T-cell (primary cell): Measurements from ENCODE around the gene YJEFN3. TPM values are rescaled to one million over a fixed set of nuclear protein-coding genes. Genes with fewer than 3 reads are reported as not detected.

Experiments used
- ATAC-seq, 4 experiments: fragments of 200-7000 bp in 3 of 4; fragments of 150-1000 bp in 1 of 4; cut with Tn5 transposase; replicated peaks in 1 of 4; 1 replicate in 3 of 4; 2 replicates in 1 of 4; pipeline ENCODE4 v1.10.0; 2021; ENCODE audit warnings: moderate library complexity in 3 of 4, mild to moderate bottlenecking in 2 of 4, moderate number of reproducible peaks in 1 of 4
- CTCF ChIA-PET, 2 donors: fragments of 300-600 bp; sonication (Branson Sonifier 250); formaldehyde crosslinking; loops; one replicate each; lab custom pipeline; 2022; ENCODE audit warnings: antibody characterized with exemption in 2 of 2; lab: Charles Lee
- POLR2A ChIA-PET, 2 donors: fragments of 300-600 bp; sonication (Branson Sonifier 250); formaldehyde crosslinking; loops; one replicate each; lab custom pipeline; 2022; ENCODE audit warnings: antibody characterized with exemption in 2 of 2; lab: Charles Lee
- DNase-seq, 35 experiments: peaks; one replicate each; pipeline versions ENCODE4 v3.0.0 to v3.0.0-alpha.2; 2013 to 2023
- H3K27ac ChIP-seq: one replicate; pipeline ENCODE4 v1.5.1; 2013; ENCODE audit warnings: low read length
- H3K27me3 ChIP-seq, 2 experiments: replicated peaks in 1 of 2; 1 replicate in 1 of 2; 2 replicates in 1 of 2; pipeline versions ENCODE4 v1.6.1 to v1.7.0; 2013; ENCODE audit warnings: low read length in 1 of 2, mixed read lengths in 1 of 2; ENCODE audit not compliant: control insufficient read depth in 2 of 2, insufficient read depth in 2 of 2; ENCODE audit errors: extremely low read depth in 1 of 2
- H3K36me3 ChIP-seq, 2 donors: 1 replicate in 1 of 2; 2 replicates in 1 of 2; pipeline versions ENCODE4 v1.6.1 to v1.7.0; 2013; ENCODE audit warnings: low read length in 1 of 2; ENCODE audit not compliant: control insufficient read depth in 2 of 2, insufficient read depth in 1 of 2; ENCODE audit errors: extremely low read depth in 1 of 2
- H3K4me1 ChIP-seq, 2 experiments: 1 replicate in 1 of 2; 2 replicates in 1 of 2; pipeline versions ENCODE4 v1.6.1 to v1.7.0; 2013; ENCODE audit warnings: low read length in 2 of 2, mixed read lengths in 1 of 2; ENCODE audit not compliant: insufficient read depth in 2 of 2, control insufficient read depth in 1 of 2; ENCODE audit errors: extremely low read depth in 1 of 2
- H3K4me3 ChIP-seq, 2 donors: 1 replicate in 1 of 2; 2 replicates in 1 of 2; pipeline versions ENCODE4 v1.5.1 to v1.7.0; 2013; ENCODE audit warnings: mild to moderate bottlenecking in 2 of 2, low read length in 1 of 2, moderate library complexity in 1 of 2; ENCODE audit not compliant: control insufficient read depth in 1 of 2; ENCODE audit errors: extremely low read depth in 1 of 2
- H3K9me3 ChIP-seq: 2 replicates; pipeline ENCODE4 v1.7.0; 2013
- H3K27ac Mint-ChIP-seq, 2 donors: one replicate each; pipeline ENCODE4 v1.8.0; 2020 to 2021; ENCODE audit warnings: mild to moderate bottlenecking in 2 of 2, mixed read lengths in 2 of 2
- H3K27me3 Mint-ChIP-seq, 2 donors: one replicate each; pipeline ENCODE4 v1.8.0; 2021 to 2022; ENCODE audit warnings: mixed read lengths in 2 of 2
- H3K36me3 Mint-ChIP-seq: one replicate; pipeline ENCODE4 v1.8.0; 2021; ENCODE audit warnings: mixed read lengths
- H3K4me1 Mint-ChIP-seq, 3 donors: one replicate each; pipeline ENCODE4 v1.8.0; 2020 to 2022; ENCODE audit warnings: mixed read lengths in 3 of 3, mild to moderate bottlenecking in 1 of 3
- H3K4me3 Mint-ChIP-seq, 3 donors: one replicate each; pipeline ENCODE4 v1.8.0; 2020 to 2022; ENCODE audit warnings: mild to moderate bottlenecking in 3 of 3, mixed read lengths in 3 of 3, moderate library complexity in 3 of 3
- H3K9me3 Mint-ChIP-seq, 3 donors: one replicate each; pipeline ENCODE4 v1.8.0; 2020 to 2022; ENCODE audit warnings: mixed read lengths in 3 of 3
- WGBS: methylation state at CpG from one replicate; pipeline ENCODE4 v1.1.5; 2013; ENCODE audit warnings: missing lambda C conversion rate; ENCODE audit not compliant: insufficient coverage; 5-methylcytosine and 5-hydroxymethylcytosine counted together
- total RNA-seq, 35 experiments: library from RNA in 6 of 35; stranded (reverse) in 6 of 35; fragments of 120-200 nt in 1 of 35; gene quantifications; one replicate each; pipeline versions ENCODE4 v1.2.1 to v1.2.4 and lab custom pipeline; 2013 to 2026

The YJEFN3 gene
- total RNA-seq, 5 donors from 2014 or later (not counting 1 experiment from before 2014, with no cell fraction given) = 5.4 to 14.2 (median 12.5) TPM

DNA sequence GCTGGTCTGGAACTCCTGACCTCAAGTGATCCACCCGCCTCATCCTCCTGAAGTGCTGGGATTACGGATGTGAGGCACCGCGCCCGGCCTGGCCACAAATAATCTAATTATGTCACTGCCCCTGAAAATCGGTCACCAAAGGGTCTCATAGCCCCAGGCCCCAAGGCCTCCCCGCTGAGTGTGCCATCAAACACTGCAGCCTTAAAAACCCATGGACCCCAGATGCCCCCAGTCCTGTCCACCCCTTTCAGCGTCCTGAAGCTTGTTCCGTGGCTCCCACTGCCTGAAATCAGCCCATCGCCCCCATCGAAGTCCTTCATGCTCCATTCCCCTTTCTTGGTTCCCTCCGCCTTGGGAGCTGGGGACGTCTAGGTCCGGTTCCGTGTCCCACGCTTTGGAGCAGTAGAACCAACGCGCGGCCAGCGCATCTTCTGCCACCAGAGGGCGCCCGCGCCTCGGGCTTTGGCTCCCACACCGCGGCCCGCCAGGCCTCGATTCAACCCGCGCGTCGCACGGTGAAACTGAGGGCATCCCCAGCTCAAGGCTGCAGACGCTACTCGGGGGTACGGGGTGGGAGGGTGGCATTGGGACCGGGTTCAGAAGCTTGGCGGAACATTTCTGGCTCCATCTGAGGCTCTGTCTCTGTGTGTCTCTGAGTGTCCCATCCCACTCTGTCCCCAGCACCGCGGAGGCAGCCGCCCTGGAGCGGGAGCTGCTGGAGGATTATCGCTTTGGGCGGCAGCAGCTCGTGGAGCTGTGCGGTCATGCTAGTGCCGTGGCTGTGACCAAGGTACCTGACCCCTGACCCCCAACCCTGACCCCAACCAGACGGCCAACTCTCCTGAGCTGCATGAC lies 3.5 kb downstream of the YJEFN3 start:
- 29% methylated on average over 40 of the region's 48 CpGs for WGBS
- H3K27ac ChIP-seq = no peak overlapping the region
- Mint-ChIP-seq H3K9me3 (no peaks in the 10 kb centered on the region), H3K4me3 (no peak overlapping the region), H3K27me3 (peaks cover 0 to 2% of the 10 kb centered on the region in 2 donors), H3K4me1 (peaks cover 9 to 25% (median 12%) of the 10 kb centered on the region in 3 donors), H3K27ac (peak overlapping the region; percentile 71 to 84), H3K36me3 (peaks cover 3% of the 10 kb centered on the region)
- no peaks in the 10 kb centered on the region for H3K27me3 ChIP-seq
- POLR2A ChIA-PET = interaction anchor here (0.5 to 0.6 kb wide), 3 partner anchors 231 to 398 kb away, joined by 3 to 10 read pairs (median 3); no protein-coding TSS in a partner anchor
- no peaks in the 10 kb centered on the region for H3K9me3 ChIP-seq
- DNase-seq (peak; percentile 52 to 92 (median 81)), ATAC-seq (peak; percentile 83 to 87 (median 86))
- CTCF ChIA-PET = interaction anchor here (0.6 to 2.2 kb wide), 16 partner anchors 9 to 443 kb away, joined by 3 to 10 read pairs (median 6); partner anchors contain the start of genes GMIP (in 1 of the 2) and NDUFA13 (in 1 of the 2)
- peaks cover 0 to 15% of the 10 kb centered on the region in 2 experiments for H3K4me1 ChIP-seq
- no peak overlapping the region for H3K4me3 ChIP-seq
- H3K36me3 ChIP-seq = peaks cover 10 to 20% of the 10 kb centered on the region in 2 donors

DNA sequence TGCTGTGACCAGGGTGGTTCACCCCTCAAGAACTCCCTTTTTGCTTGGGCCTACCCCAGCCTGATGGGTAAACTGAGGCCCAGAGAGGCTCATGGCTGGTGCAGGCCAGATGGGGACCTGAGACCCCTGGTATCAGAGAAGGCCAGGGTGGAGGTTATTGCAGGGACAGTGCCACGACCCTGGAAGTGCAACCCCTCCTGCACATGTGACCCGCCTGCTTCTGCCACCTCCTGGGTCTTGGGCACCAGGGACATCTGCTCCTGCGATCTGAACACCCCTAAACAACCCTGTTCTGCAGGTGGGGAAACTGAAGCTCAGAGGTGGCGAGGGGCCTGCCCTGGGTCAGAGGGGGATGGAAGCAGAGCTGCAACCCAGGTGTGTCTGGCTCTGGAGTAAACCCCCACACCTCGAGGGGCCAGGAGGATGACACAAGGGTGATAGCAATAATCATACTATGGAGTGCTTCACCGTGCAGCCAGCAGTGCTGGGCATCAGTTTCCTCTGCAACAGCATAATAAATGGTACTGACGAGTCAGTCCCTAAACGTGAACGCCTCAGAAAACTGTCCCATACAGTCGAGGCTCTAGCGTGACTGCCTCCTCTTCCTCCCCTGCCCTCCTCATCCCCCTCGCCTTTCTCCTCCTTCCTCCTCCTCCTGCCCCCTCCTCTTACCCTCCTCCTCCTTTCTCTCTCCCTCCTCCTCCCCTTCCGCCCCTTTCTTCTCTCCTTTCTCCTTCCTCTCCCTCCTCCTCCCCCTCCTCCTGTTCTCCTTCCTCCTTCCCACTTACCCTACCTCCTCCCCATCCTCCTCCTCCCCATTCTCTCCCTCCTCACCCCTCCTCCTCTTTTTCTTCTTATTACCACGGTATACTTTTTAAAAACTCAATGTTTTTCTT lies 4.3 kb downstream of the YJEFN3 start:
- H3K36me3 Mint-ChIP-seq = peaks cover 3% of the 10 kb centered on the region
- POLR2A ChIA-PET = no interaction called here
- peaks cover 0 to 2% of the 10 kb centered on the region in 2 donors for H3K27me3 Mint-ChIP-seq
- ATAC-seq (peak in 1 of 4 experiments; percentile 14), DNase-seq (no peak)
- CTCF ChIA-PET = interaction anchor here (0.6 to 2.2 kb wide), 11 partner anchors 17 to 335 kb away, joined by 3 to 10 read pairs (median 6); partner anchors contain the start of genes GMIP (in 1 of the 2) and NDUFA13 (in 1 of the 2)
- H3K4me3 ChIP-seq = no peak overlapping the region
- WGBS = 75% methylated on average over 11 of the region's 14 CpGs
- H3K9me3 ChIP-seq = no peaks in the 10 kb centered on the region
- no peak overlapping the region for H3K4me3 Mint-ChIP-seq
- H3K9me3 Mint-ChIP-seq = no peaks in the 10 kb centered on the region
- peaks cover 0 to 23% of the 10 kb centered on the region in 2 experiments for H3K4me1 ChIP-seq
- H3K27me3 ChIP-seq = peaks cover 0 to 5% of the 10 kb centered on the region in 2 experiments
- H3K4me1 Mint-ChIP-seq = peaks cover 13 to 31% (median 16%) of the 10 kb centered on the region in 3 donors
- peaks cover 5 to 11% of the 10 kb centered on the region in 2 donors for H3K36me3 ChIP-seq
- no peak overlapping the region for H3K27ac ChIP-seq
- H3K27ac Mint-ChIP-seq = peak overlapping the region in 1 of 2 donors; percentile 55

- Histone ChIP-seq H3K4me3 (no peak overlapping the region), H3K9me3 (no peaks in the 10 kb centered on the region), H3K36me3 (peaks cover 2 to 6% of the 10 kb centered on the region in 2 donors), H3K27ac (no peak overlapping the region), H3K27me3 (peaks cover 0 to 9% of the 10 kb centered on the region in 2 experiments), H3K4me1 (peaks cover 0 to 31% of the 10 kb centered on the region in 2 experiments)
- no peak for ATAC-seq
- no peaks in the 10 kb centered on the region for H3K9me3 Mint-ChIP-seq
- peaks cover 18 to 36% (median 21%) of the 10 kb centered on the region in 3 donors for H3K4me1 Mint-ChIP-seq
- CTCF ChIA-PET = no interaction called here
- no peak overlapping the region for H3K4me3 Mint-ChIP-seq
- H3K27ac Mint-ChIP-seq = peak overlapping the region; percentile 50 to 55
- 93% methylated on average over 6 of the region's 6 CpGs for WGBS
- H3K36me3 Mint-ChIP-seq = peaks cover 3% of the 10 kb centered on the region
- H3K27me3 Mint-ChIP-seq = peaks cover 0 to 7% of the 10 kb centered on the region in 2 donors
- DNase-seq = no peak
- POLR2A ChIA-PET = no interaction called here
These were observed 5.1 kb downstream of the YJEFN3 start for GRCh38 chr19:19533841-19534240.

DNA sequence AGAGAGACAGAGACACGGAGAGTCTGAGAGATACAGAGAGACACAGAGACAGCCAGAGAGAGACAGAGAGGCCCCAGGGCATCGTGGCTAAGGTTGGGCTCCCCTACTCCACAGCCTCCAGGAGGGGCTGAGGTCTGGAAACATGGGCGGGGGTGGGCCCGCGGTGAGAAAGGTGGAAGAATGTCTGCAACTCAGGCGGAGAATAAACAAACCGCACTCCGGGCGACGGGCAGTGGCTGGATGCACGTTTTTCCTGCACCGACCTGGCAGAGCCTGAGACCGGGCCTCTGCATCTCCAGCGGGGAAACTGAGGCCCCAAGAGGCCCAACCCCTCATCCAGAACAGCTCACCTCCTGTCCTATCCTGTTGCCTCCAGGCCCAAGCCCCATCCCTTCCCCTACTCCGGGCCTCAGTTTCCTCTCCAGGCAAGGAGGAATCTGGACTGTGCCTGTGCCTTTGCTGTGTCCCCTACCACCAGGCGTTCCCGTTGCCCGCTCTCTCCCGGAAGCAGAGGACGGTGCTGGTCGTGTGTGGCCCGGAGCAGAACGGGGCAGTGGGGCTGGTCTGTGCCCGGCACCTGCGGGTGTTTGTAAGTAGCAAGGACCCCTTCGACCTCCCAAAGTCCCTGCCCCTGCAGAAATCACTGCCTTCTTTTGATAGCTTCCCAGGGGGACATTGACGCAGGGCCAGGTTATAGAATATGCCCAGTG lies 6.0 kb downstream of the YJEFN3 start:
- H3K27me3 Mint-ChIP-seq = peaks cover 0 to 10% of the 10 kb centered on the region in 2 donors
- peaks cover 19 to 45% (median 26%) of the 10 kb centered on the region in 3 donors for H3K4me1 Mint-ChIP-seq
- Histone ChIP-seq H3K27me3 (peaks cover 0 to 15% of the 10 kb centered on the region in 2 experiments), H3K36me3 (peaks cover under 1 to 2% of the 10 kb centered on the region in 2 donors), H3K4me1 (peaks cover 0 to 38% of the 10 kb centered on the region in 2 experiments), H3K4me3 (no peak overlapping the region), H3K9me3 (no peaks in the 10 kb centered on the region), H3K27ac (no peak overlapping the region)
- H3K4me3 Mint-ChIP-seq = no peak overlapping the region
- peak overlapping the region in 1 of 2 donors; percentile 50 for H3K27ac Mint-ChIP-seq
- WGBS = 94% methylated on average over 25 of the region's 27 CpGs
- no peaks in the 10 kb centered on the region for H3K36me3 Mint-ChIP-seq
- no peak for ATAC-seq
- DNase-seq = no peak
- H3K9me3 Mint-ChIP-seq = no peaks in the 10 kb centered on the region
- POLR2A ChIA-PET = no interaction called here
- CTCF ChIA-PET = interaction anchor here in 1 of 2 donors (0.6 kb wide), 1 partner anchor 19 kb away, joined by 4 read pairs; no protein-coding TSS in a partner anchor

DNA sequence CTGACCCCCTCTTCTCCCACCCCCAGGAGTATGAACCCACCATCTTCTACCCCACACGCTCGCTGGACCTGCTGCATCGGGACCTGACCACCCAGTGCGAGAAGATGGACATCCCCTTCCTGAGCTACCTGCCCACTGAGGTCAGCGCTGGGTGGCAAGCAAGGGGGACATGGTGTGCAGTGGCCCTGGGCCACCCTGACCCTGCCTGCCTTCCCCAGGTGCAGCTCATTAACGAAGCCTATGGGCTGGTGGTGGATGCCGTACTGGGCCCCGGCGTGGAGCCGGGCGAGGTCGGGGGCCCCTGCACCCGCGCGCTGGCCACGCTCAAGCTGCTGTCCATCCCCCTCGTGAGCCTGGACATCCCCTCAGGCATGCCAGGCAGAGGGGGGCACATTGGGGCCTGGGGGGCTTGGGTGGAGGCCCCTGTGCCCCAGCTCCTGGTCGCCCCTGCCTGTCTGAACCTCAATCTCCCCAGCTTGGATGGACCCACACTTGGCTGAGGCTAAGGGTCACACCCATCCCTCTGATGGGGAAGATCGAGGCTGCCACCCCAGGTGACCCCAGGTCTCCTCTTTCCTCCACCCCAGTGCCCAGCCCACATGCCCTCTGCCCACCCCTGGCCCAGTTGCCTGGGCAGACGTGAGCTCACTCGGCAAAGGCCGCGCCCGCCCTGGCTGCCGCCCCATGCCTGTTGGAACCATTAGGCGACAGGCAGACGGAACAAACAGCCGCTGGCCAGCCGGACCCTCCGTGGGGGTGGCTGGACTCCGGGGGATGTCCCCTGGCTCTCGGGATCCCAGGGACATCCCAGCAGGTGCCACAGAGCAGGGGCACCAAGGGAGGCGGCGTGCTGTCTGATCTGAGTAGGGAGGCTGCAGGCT lies 6.8 kb downstream of the YJEFN3 start:
- ChIA-PET CTCF (interaction anchor here in 1 of 2 donors (0.6 kb wide), 1 partner anchor 18 kb away, joined by 4 read pairs; no protein-coding TSS in a partner anchor), POLR2A (no interaction called here)
- peaks cover 0 to 19% of the 10 kb centered on the region in 2 experiments for H3K27me3 ChIP-seq
- peaks cover 20 to 46% (median 27%) of the 10 kb centered on the region in 3 donors for H3K4me1 Mint-ChIP-seq
- no peak for DNase-seq
- H3K36me3 Mint-ChIP-seq = no peaks in the 10 kb centered on the region
- no peaks in the 10 kb centered on the region for H3K9me3 ChIP-seq
- no peak overlapping the region for H3K4me3 Mint-ChIP-seq
- no peak overlapping the region for H3K4me3 ChIP-seq
- H3K27ac ChIP-seq = no peak overlapping the region
- peaks cover under 1 to 45% of the 10 kb centered on the region in 2 experiments for H3K4me1 ChIP-seq
- H3K27ac Mint-ChIP-seq = no peak overlapping the region
- no peaks in the 10 kb centered on the region for H3K9me3 Mint-ChIP-seq
- WGBS = 93% methylated on average over 34 of the region's 34 CpGs
- ATAC-seq = no peak
- peaks cover 0 to 2% of the 10 kb centered on the region in 2 donors for H3K36me3 ChIP-seq
- peaks cover 0 to 10% of the 10 kb centered on the region in 2 donors for H3K27me3 Mint-ChIP-seq
